GM13976 (cell line): ENCODE measurements around the gene GDI1.

Experiments used
- DNase-seq: peaks from one replicate; pipeline ENCODE4 v3.0.0; 2012; ENCODE audit warnings: low spot score
- CTCF ChIP-seq: IDR thresholded peaks from 2 replicates; pipeline ENCODE4 v1.5.1; 2012; ENCODE audit warnings: borderline replicate concordance, mild to moderate bottlenecking; ENCODE audit not compliant: insufficient read depth; ENCODE audit errors: extremely low read depth, missing control alignments, control extremely low read depth
- in situ Hi-C: fragments of 300-500 bp; cut with MboI; formaldehyde crosslinking; loops from one replicate; pipeline ENCODE4 v1.12.0; 2022; ENCODE audit warnings: low sequenced_read_pairs, mixed read lengths, inconsistent platforms; ENCODE audit not compliant: unreplicated experiment

GDI1 gene

GRCh38 chrX:154444755-154445246, 7.8 kb downstream of the GDI1 start:
- TF ChIP-seq CTCF: no peak
- DNase-seq: no peak
- in situ Hi-C loops: no loop called here

- TF ChIP-seq CTCF: no peak
- in situ Hi-C loops: no loop called here
- DNase-seq: no peak
Observed at GRCh38 chrX:154445776-154446175, 8.8 kb downstream of the GDI1 start.

GRCh38 chrX:154446430-154446829, 9.5 kb downstream of the GDI1 start:
- TF ChIP-seq CTCF: no peak
- no peak for DNase-seq
- in situ Hi-C loops: no loop called here

DNA sequence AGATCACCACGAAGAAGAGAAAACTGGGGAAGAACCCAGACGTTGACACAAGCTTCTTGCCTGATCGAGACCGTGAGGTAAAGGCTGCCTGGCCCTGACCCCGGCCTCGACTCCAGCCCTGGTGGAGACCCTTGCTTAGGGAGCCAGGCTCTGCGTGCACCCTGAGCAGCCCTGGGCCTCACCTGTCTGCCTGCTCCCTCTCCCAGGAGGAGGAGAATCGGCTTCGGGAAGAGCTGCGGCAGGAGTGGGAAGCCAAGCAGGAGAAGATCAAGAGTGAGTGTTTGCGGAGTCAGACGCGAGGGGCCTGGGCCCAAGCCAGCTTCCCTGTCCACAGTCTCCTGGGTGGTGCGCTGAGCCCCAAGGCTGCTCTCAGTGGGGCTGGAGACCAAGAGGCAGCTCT, 11.5 kb downstream of the GDI1 start:
- TF ChIP-seq CTCF: no peak
- no peak for DNase-seq
- in situ Hi-C loops: no loop called here

DNA sequence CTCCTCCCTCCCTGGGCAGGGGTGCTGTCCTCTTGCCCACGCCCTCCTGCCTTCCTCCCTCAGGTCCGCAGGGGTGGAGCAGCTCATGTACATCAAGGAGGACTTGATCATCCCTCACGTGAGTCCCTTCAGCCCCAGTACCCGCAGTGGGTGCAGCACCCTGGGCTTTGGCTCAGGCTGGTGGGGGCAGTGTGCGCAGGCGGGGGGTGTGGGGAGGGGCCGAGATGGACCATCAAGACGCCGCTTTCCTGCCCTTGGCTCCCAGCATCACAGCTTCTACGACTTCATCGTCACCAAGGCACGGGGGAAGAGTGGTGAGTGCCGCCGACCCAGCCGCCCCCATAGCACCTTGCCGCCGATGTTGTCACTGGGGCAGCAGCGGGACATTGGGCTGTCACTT, 12.7 kb downstream of the GDI1 start:
- in situ Hi-C loops: no loop called here
- TF ChIP-seq CTCF: no peak
- DNase-seq: no peak

DNA sequence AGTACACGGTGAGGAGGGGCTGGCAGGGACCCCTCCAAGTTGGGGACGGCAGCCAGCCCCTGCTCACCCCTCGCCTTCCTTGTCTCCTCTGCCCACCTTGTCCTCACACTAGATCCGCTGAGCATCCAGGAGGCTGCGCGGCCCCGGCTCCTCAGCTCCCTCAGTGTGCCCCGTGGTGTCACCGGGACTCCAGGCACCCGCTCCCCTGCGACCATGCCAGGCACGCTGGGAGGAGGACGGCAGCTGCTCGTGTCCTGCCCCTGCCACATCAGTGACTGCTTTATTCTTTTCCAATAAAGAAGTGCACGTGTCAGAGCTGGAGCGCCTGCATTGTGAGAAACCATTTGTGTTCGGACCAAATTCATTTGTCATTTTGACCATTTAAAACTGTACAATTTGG, 13.4 kb downstream of the GDI1 start:
- in situ Hi-C loops: no loop called here
- no peak for DNase-seq

More for the DNA sequence above, 13.4 kb downstream of the GDI1 start:
- no peak for TF ChIP-seq CTCF
